ENCODE measurements around the gene CCDC70.
"Not testable (repeated sequence)": the region's sequence is repeated elsewhere in the genome, so short reads cannot be mapped to it uniquely, and the experiment has no call there.

The CCDC70 gene

GRCh38 chr13:51820016-51820597 lies 41.7 kb upstream of the CCDC70 start:
- H3K36me3 ChIP-seq (ENCODE audit: control insufficient read depth in 1 of 2, insufficient read depth in 2 of 2, low read length in 2 of 2) = no peaks in the 10 kb centered on the region
- H3K27ac ChIP-seq (ENCODE audit: low read depth, low read length) = no peak overlapping the region
- H3K4me1 ChIP-seq (ENCODE audit: control insufficient read depth in 1 of 2, insufficient read depth in 2 of 2, low read length in 2 of 2) = peaks cover 0 to 4% of the 10 kb centered on the region in 2 donors

DNA sequence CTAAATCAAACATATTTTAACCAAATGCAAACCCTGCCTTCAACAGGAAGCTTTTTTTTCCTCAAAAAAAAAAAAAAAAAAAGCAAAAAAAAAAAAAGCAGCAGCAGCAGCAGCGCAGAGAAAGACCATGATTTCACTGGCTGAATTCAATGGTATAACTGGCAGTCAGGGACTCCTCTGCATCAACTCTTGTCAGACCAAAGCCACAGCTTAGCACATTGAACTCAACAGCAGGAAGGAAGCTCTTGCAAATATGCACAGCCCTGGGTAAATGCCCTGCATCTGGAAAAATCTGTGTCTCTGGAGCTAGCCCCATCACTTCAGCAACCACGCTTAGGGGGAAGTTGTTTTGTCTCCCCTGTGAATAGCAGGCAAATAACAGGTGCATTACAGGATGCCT lies 40.2 kb upstream of the CCDC70 start:
- H3K27ac ChIP-seq (ENCODE audit: low read depth, low read length) = no peak overlapping the region
- H3K27me3 ChIP-seq (ENCODE audit: control insufficient read depth in 1 of 2, insufficient read depth in 2 of 2, low read length in 2 of 2) = no peaks in the 10 kb centered on the region
- H3K4me3 ChIP-seq (ENCODE audit: low read depth in 1 of 2, low read length in 2 of 2) = no peak overlapping the region
- no peak overlapping the region for H3K9ac ChIP-seq (ENCODE audit: low read depth in 1 of 2, low read length in 2 of 2)
- H3K36me3 ChIP-seq (ENCODE audit: control insufficient read depth in 1 of 2, insufficient read depth in 2 of 2, low read length in 2 of 2) = no peaks in the 10 kb centered on the region
- no peaks in the 10 kb centered on the region for H3K9me3 ChIP-seq (ENCODE audit: control insufficient read depth in 1 of 2, low read length in 2 of 2)
- peaks cover 0 to 5% of the 10 kb centered on the region in 2 donors for H3K4me1 ChIP-seq (ENCODE audit: control insufficient read depth in 1 of 2, insufficient read depth in 2 of 2, low read length in 2 of 2)

More at GRCh38 chr13:51820016-51820597, 41.7 kb upstream of the CCDC70 start:
- Histone ChIP-seq H3K4me3 (ENCODE audit: low read depth in 1 of 2, low read length in 2 of 2) (no peak overlapping the region), H3K9ac (ENCODE audit: low read depth in 1 of 2, low read length in 2 of 2) (no peak overlapping the region), H3K9me3 (ENCODE audit: control insufficient read depth in 1 of 2, low read length in 2 of 2) (no peaks in the 10 kb centered on the region), H3K27me3 (ENCODE audit: control insufficient read depth in 1 of 2, insufficient read depth in 2 of 2, low read length in 2 of 2) (no peaks in the 10 kb centered on the region)

GRCh38 chr13:51822106-51822815 lies 39.5 kb upstream of the CCDC70 start:
- Histone ChIP-seq H3K4me1 (ENCODE audit: control insufficient read depth in 1 of 2, insufficient read depth in 2 of 2, low read length in 2 of 2) (peaks cover 0 to 10% of the 10 kb centered on the region in 2 donors), H3K27ac (ENCODE audit: low read depth, low read length) (no peak overlapping the region), H3K27me3 (ENCODE audit: control insufficient read depth in 1 of 2, insufficient read depth in 2 of 2, low read length in 2 of 2) (no peaks in the 10 kb centered on the region)

GRCh38 chr13:51823359-51823758 lies 38.4 kb upstream of the CCDC70 start:
- H3K9ac ChIP-seq (ENCODE audit: low read depth in 1 of 2, low read length in 2 of 2) = no peak overlapping the region
- H3K9me3 ChIP-seq (ENCODE audit: control insufficient read depth in 1 of 2, low read length in 2 of 2) = no peaks in the 10 kb centered on the region
- H3K4me3 ChIP-seq (ENCODE audit: low read depth in 1 of 2, low read length in 2 of 2) = no peak overlapping the region
- H3K4me1 ChIP-seq (ENCODE audit: control insufficient read depth in 1 of 2, insufficient read depth in 2 of 2, low read length in 2 of 2) = peaks cover 0 to 10% of the 10 kb centered on the region in 2 donors
- H3K36me3 ChIP-seq (ENCODE audit: control insufficient read depth in 1 of 2, insufficient read depth in 2 of 2, low read length in 2 of 2) = no peaks in the 10 kb centered on the region
- no peaks in the 10 kb centered on the region for H3K27me3 ChIP-seq (ENCODE audit: control insufficient read depth in 1 of 2, insufficient read depth in 2 of 2, low read length in 2 of 2)
- H3K27ac ChIP-seq (ENCODE audit: low read depth, low read length) = no peak overlapping the region

More at GRCh38 chr13:51822106-51822815, 39.5 kb upstream of the CCDC70 start:
- Histone ChIP-seq H3K9ac (ENCODE audit: low read depth in 1 of 2, low read length in 2 of 2) (no peak overlapping the region), H3K36me3 (ENCODE audit: control insufficient read depth in 1 of 2, insufficient read depth in 2 of 2, low read length in 2 of 2) (no peaks in the 10 kb centered on the region), H3K9me3 (ENCODE audit: control insufficient read depth in 1 of 2, low read length in 2 of 2) (no peaks in the 10 kb centered on the region), H3K4me3 (ENCODE audit: low read depth in 1 of 2, low read length in 2 of 2) (peak overlapping the region in 1 of 2 donors; percentile 13)

- Histone ChIP-seq H3K9ac (ENCODE audit: low read depth in 1 of 2, low read length in 2 of 2) (no peak overlapping the region), H3K27ac (ENCODE audit: low read depth, low read length) (no peak overlapping the region), H3K9me3 (ENCODE audit: control insufficient read depth in 1 of 2, low read length in 2 of 2) (no peaks in the 10 kb centered on the region), H3K27me3 (ENCODE audit: control insufficient read depth in 1 of 2, insufficient read depth in 2 of 2, low read length in 2 of 2) (no peaks in the 10 kb centered on the region), H3K36me3 (ENCODE audit: control insufficient read depth in 1 of 2, insufficient read depth in 2 of 2, low read length in 2 of 2) (no peaks in the 10 kb centered on the region), H3K4me1 (ENCODE audit: control insufficient read depth in 1 of 2, insufficient read depth in 2 of 2, low read length in 2 of 2) (peaks cover 0 to 10% of the 10 kb centered on the region in 2 donors), H3K4me3 (ENCODE audit: low read depth in 1 of 2, low read length in 2 of 2) (no peak overlapping the region)
Observed at GRCh38 chr13:51823863-51824262, 37.9 kb upstream of the CCDC70 start.

DNA sequence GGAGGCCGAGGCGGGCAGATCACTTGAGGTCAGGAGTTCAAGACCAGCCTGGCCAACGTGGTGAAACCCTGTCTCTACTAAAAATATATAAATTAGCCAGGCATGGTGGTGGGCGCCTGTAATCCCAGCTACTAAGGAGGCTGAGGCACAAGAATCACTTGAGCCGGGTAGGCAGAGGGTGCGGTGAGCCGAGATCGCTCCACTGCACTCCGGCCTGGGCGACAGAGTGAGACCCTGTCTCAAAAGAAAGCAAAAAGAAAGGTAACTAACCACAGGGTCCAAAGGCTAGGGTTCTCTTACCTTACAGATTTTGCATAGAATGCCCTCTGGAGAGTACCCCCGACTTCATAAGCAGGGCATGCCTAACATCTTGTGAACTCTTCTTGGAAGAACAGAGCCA lies 37.1 kb upstream of the CCDC70 start:
- not testable (repeated sequence) for H3K27me3 ChIP-seq (ENCODE audit: control insufficient read depth in 1 of 2, insufficient read depth in 2 of 2, low read length in 2 of 2); H3K27ac ChIP-seq (ENCODE audit: low read depth, low read length); H3K9ac ChIP-seq (ENCODE audit: low read depth in 1 of 2, low read length in 2 of 2); H3K4me3 ChIP-seq (ENCODE audit: low read depth in 1 of 2, low read length in 2 of 2); H3K36me3 ChIP-seq (ENCODE audit: control insufficient read depth in 1 of 2, insufficient read depth in 2 of 2, low read length in 2 of 2); H3K9me3 ChIP-seq (ENCODE audit: control insufficient read depth in 1 of 2, low read length in 2 of 2)
- H3K4me1 ChIP-seq (ENCODE audit: control insufficient read depth in 1 of 2, insufficient read depth in 2 of 2, low read length in 2 of 2) = peaks cover 0 to 10% of the 10 kb centered on the region in 2 donors

DNA sequence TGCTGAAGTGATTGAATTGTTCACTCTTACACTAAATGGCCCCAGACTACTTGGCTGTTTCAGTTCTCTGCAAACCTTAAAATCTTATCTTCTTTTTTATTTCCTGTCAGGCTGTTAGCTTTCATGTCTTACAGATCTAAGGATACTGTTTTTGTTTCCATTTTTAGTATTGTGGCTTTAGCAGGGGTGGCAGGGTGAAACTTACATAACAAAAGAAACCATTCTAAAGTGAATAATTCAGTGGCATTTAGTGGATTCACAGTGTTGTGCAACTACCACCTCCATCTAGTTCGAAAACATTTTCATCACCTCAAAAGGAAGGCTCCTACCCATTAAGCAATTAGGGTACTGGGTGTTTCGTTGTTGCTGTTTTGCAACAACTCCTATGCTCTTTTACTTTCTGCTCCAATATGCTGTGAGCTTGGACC lies 36.6 kb upstream of the CCDC70 start:
- no peak overlapping the region for H3K4me3 ChIP-seq (ENCODE audit: low read depth in 1 of 2, low read length in 2 of 2)
- H3K4me1 ChIP-seq (ENCODE audit: control insufficient read depth in 1 of 2, insufficient read depth in 2 of 2, low read length in 2 of 2) = peaks cover 0 to 10% of the 10 kb centered on the region in 2 donors
- H3K27me3 ChIP-seq (ENCODE audit: control insufficient read depth in 1 of 2, insufficient read depth in 2 of 2, low read length in 2 of 2) = no peaks in the 10 kb centered on the region
- no peaks in the 10 kb centered on the region for H3K9me3 ChIP-seq (ENCODE audit: control insufficient read depth in 1 of 2, low read length in 2 of 2)
- no peak overlapping the region for H3K9ac ChIP-seq (ENCODE audit: low read depth in 1 of 2, low read length in 2 of 2)
- no peak overlapping the region for H3K27ac ChIP-seq (ENCODE audit: low read depth, low read length)
- H3K36me3 ChIP-seq (ENCODE audit: control insufficient read depth in 1 of 2, insufficient read depth in 2 of 2, low read length in 2 of 2) = no peaks in the 10 kb centered on the region

DNA sequence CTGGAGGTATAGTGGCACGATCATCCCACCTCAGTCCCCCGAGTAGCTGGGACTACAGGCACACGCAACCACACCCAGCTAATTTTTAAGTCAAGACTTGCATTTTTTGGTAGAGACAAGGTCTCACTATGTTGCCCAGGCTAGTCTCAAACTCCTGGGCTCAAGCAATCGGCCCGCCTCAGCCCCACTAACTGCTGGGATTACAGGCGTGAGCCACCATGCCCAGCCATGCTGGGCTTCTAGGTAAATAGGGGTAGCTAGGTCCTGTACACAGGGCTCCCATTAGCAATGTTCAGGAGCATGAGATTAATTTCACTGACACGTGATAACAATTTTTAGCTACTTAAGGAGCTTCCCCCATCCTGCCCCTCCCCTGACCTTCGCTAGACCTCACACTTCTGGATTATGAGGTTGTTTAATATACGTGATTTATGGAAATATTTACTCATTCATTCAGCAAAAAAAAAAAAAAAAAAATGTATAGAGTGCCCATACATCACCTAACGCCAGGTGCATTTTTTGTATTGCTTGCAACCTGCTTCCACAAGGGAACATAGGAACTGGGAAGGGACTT lies 36.0 kb upstream of the CCDC70 start:
- H3K9ac ChIP-seq (ENCODE audit: low read depth in 1 of 2, low read length in 2 of 2) = no peak overlapping the region
- H3K27ac ChIP-seq (ENCODE audit: low read depth, low read length) = no peak overlapping the region
- H3K4me1 ChIP-seq (ENCODE audit: control insufficient read depth in 1 of 2, insufficient read depth in 2 of 2, low read length in 2 of 2) = peaks cover 0 to 10% of the 10 kb centered on the region in 2 donors
- H3K36me3 ChIP-seq (ENCODE audit: control insufficient read depth in 1 of 2, insufficient read depth in 2 of 2, low read length in 2 of 2) = no peaks in the 10 kb centered on the region
- no peaks in the 10 kb centered on the region for H3K27me3 ChIP-seq (ENCODE audit: control insufficient read depth in 1 of 2, insufficient read depth in 2 of 2, low read length in 2 of 2)
- H3K9me3 ChIP-seq (ENCODE audit: control insufficient read depth in 1 of 2, low read length in 2 of 2) = no peaks in the 10 kb centered on the region
- no peak overlapping the region for H3K4me3 ChIP-seq (ENCODE audit: low read depth in 1 of 2, low read length in 2 of 2)

GRCh38 chr13:51826606-51827005 lies 35.2 kb upstream of the CCDC70 start:
- H3K4me3 ChIP-seq (ENCODE audit: low read depth in 1 of 2, low read length in 2 of 2) = no peak overlapping the region
- peaks cover 0 to 10% of the 10 kb centered on the region in 2 donors for H3K4me1 ChIP-seq (ENCODE audit: control insufficient read depth in 1 of 2, insufficient read depth in 2 of 2, low read length in 2 of 2)
- no peak overlapping the region for H3K9ac ChIP-seq (ENCODE audit: low read depth in 1 of 2, low read length in 2 of 2)
- H3K36me3 ChIP-seq (ENCODE audit: control insufficient read depth in 1 of 2, insufficient read depth in 2 of 2, low read length in 2 of 2) = no peaks in the 10 kb centered on the region
- no peaks in the 10 kb centered on the region for H3K27me3 ChIP-seq (ENCODE audit: control insufficient read depth in 1 of 2, insufficient read depth in 2 of 2, low read length in 2 of 2)
- no peak overlapping the region for H3K27ac ChIP-seq (ENCODE audit: low read depth, low read length)
- H3K9me3 ChIP-seq (ENCODE audit: control insufficient read depth in 1 of 2, low read length in 2 of 2) = no peaks in the 10 kb centered on the region

- Histone ChIP-seq H3K9ac (ENCODE audit: low read depth in 1 of 2, low read length in 2 of 2) (no peak overlapping the region), H3K4me3 (ENCODE audit: low read depth in 1 of 2, low read length in 2 of 2) (no peak overlapping the region), H3K4me1 (ENCODE audit: control insufficient read depth in 1 of 2, insufficient read depth in 2 of 2, low read length in 2 of 2) (peaks cover 0 to 15% of the 10 kb centered on the region in 2 donors), H3K36me3 (ENCODE audit: control insufficient read depth in 1 of 2, insufficient read depth in 2 of 2, low read length in 2 of 2) (no peaks in the 10 kb centered on the region), H3K27ac (ENCODE audit: low read depth, low read length) (no peak overlapping the region), H3K9me3 (ENCODE audit: control insufficient read depth in 1 of 2, low read length in 2 of 2) (no peaks in the 10 kb centered on the region), H3K27me3 (ENCODE audit: control insufficient read depth in 1 of 2, insufficient read depth in 2 of 2, low read length in 2 of 2) (no peaks in the 10 kb centered on the region)
Observed at GRCh38 chr13:51827254-51827653, 34.5 kb upstream of the CCDC70 start.

All from duodenal mucosa (tissue), 2 donors.